ENCODE results near the gene ST8SIA1.

The ST8SIA1 gene

DNA sequence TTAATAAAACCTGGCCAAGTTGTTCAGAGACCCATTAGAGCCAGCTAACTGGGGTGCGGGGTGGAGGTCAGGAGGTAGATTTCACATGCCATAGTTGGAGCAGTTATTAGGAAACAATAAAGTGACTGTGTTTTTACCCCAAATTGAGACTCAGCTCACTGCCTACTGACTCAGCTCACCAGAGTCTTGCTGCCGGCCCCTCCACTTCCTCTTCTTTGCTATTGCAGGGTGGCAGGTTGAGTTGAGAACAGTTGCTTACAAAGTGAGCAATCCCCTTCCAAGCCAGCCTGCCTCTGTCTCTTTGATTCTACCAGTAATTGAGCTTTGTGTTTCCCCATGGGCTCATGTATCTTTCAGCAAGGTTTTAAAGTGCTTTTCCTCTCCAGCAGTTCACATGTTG lies 12.9 kb downstream of the ST8SIA1 start:
- H3K4me2 ChIP-seq, result no peak overlapping the region
- no peak overlapping the region for H3K4me3 ChIP-seq (IDR thresholded peaks at IDR 0.05; ENCODE audit: insufficient read depth, low read depth, low read length)
- TF ChIP-seq, protein P1, sequence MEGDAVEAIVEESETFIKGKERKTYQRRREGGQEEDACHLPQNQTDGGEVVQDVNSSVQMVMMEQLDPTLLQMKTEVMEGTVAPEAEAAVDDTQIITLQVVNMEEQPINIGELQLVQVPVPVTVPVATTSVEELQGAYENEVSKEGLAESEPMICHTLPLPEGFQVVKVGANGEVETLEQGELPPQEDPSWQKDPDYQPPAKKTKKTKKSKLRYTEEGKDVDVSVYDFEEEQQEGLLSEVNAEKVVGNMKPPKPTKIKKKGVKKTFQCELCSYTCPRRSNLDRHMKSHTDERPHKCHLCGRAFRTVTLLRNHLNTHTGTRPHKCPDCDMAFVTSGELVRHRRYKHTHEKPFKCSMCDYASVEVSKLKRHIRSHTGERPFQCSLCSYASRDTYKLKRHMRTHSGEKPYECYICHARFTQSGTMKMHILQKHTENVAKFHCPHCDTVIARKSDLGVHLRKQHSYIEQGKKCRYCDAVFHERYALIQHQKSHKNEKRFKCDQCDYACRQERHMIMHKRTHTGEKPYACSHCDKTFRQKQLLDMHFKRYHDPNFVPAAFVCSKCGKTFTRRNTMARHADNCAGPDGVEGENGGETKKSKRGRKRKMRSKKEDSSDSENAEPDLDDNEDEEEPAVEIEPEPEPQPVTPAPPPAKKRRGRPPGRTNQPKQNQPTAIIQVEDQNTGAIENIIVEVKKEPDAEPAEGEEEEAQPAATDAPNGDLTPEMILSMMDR (conservative IDR thresholded peaks at IDR 0.05; ENCODE audit: low read depth, low read length), result no peak
- H3K27me3 ChIP-seq (ENCODE audit: insufficient read depth, low read depth), result no peaks in the 10 kb centered on the region
- H2AFZ ChIP-seq (ENCODE audit: low read depth), result no peak overlapping the region
- no peaks in the 10 kb centered on the region for H3K4me1 ChIP-seq (ENCODE audit: low read depth, poor library complexity, severe bottlenecking)
- no peaks in the 10 kb centered on the region for H4K20me1 ChIP-seq (ENCODE audit: insufficient read depth)
- H3K36me3 ChIP-seq (ENCODE audit: insufficient read depth), result no peaks in the 10 kb centered on the region
- no peaks in the 10 kb centered on the region for H3K79me2 ChIP-seq (ENCODE audit: insufficient read depth, low read depth)
- H3K27ac ChIP-seq, result no peak overlapping the region
- no peak overlapping the region for H3K9ac ChIP-seq

DNA sequence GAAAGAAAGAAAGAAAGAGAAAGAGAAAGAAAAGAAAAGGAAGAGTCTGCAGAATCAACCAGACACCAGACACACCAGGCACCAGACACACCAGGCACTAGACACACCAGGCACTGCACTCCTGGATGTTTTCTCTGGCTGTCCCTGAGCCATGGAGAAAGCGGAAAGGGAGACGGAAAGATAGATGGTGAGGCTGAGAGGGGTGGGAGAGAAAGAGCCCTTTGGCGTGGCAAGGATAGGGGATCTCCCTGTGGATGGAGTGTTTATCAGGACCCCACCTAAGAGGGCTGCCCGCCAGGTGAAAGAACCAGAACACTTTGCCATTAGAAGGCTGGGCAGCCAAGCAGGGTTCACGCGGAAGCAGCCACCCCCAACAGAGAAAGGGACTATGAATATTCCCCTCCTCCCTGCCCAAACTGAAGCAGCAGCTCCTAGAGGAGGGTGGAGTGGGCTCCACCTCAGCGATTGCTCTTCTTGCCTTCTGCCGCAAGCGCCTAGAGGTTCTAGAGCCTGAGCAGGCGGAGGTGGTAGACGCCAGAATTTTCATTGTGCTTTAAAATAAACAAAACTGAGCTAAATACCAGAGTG lies 13.4 kb downstream of the ST8SIA1 start:
- Histone ChIP-seq H3K79me2 (ENCODE audit: insufficient read depth, low read depth) (no peaks in the 10 kb centered on the region), H3K27me3 (ENCODE audit: insufficient read depth, low read depth) (no peaks in the 10 kb centered on the region), H3K36me3 (ENCODE audit: insufficient read depth) (no peaks in the 10 kb centered on the region), H3K4me2 (no peak overlapping the region), H3K4me3 (IDR thresholded peaks at IDR 0.05; ENCODE audit: insufficient read depth, low read depth, low read length) (no peak overlapping the region), H3K4me1 (ENCODE audit: low read depth, poor library complexity, severe bottlenecking) (no peaks in the 10 kb centered on the region), H3K9ac (no peak overlapping the region), H4K20me1 (ENCODE audit: insufficient read depth) (no peaks in the 10 kb centered on the region), H2AFZ (ENCODE audit: low read depth) (no peak overlapping the region), H3K27ac (no peak overlapping the region)
- TF ChIP-seq, protein P1 (conservative IDR thresholded peaks at IDR 0.05; ENCODE audit: low read depth, low read length), result no peak

DNA sequence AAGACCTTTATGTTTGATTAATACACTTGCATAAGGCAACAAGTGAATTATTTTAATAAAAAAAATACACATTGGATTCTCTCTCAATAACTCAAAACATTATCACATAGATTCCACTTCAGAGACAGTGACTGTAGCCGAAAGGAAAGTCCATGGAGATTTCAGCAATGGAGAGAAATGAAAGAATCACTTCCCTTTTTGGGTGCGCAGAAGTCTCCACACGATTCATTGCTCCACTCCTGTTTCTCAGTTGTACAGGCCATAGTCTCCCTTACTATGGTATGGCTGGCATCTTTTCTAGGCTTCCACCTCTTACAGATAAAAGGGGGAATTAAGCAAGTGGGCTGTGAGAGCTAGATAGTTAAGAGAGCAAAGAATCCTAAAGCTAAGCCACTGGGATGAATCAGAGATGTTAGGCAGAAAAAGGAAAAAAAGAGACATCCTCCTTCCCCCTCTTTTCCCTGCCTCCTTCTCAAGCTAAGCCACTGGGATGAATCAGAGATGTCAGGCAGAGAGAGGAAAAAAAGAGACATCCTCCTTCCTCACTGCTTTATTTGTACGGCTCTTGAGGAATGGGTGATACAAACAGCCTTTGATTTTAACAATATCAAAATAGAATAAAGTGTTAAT lies 16.3 kb downstream of the ST8SIA1 start:
- no peaks in the 10 kb centered on the region for H3K4me1 ChIP-seq (ENCODE audit: low read depth, poor library complexity, severe bottlenecking)
- H3K27me3 ChIP-seq (ENCODE audit: insufficient read depth, low read depth), result no peaks in the 10 kb centered on the region
- no peak overlapping the region for H3K4me2 ChIP-seq
- no peaks in the 10 kb centered on the region for H3K79me2 ChIP-seq (ENCODE audit: insufficient read depth, low read depth)
- H2AFZ ChIP-seq (ENCODE audit: low read depth), result no peak overlapping the region
- H3K9ac ChIP-seq, result no peak overlapping the region
- no peak overlapping the region for H3K4me3 ChIP-seq (IDR thresholded peaks at IDR 0.05; ENCODE audit: insufficient read depth, low read depth, low read length)
- H4K20me1 ChIP-seq (ENCODE audit: insufficient read depth), result no peaks in the 10 kb centered on the region
- no peaks in the 10 kb centered on the region for H3K36me3 ChIP-seq (ENCODE audit: insufficient read depth)
- TF ChIP-seq, protein P1 (conservative IDR thresholded peaks at IDR 0.05; ENCODE audit: low read depth, low read length), result no peak
- no peak overlapping the region for H3K27ac ChIP-seq

DNA sequence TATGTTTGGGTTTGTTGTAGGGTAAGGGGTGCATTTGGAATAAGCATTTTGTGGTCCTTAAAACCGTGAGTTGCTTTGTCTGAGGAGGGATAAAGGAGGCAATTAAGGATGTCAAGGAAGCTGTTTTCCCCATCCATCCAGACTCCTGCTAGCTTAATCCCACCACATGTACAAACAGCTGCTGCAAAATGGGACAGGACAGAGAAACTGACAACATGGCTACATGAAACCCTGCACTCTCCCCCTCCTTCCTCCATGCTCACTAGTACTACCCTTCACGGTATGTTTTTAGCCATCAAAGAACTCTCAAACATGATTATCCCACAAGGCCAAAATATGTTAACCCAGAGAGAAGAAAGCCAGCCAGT lies 20.6 kb downstream of the ST8SIA1 start:
- Histone ChIP-seq H3K36me3 (ENCODE audit: insufficient read depth) (no peaks in the 10 kb centered on the region), H3K27me3 (ENCODE audit: insufficient read depth, low read depth) (no peaks in the 10 kb centered on the region), H3K4me3 (IDR thresholded peaks at IDR 0.05; ENCODE audit: insufficient read depth, low read depth, low read length) (no peak overlapping the region), H2AFZ (ENCODE audit: low read depth) (no peak overlapping the region), H4K20me1 (ENCODE audit: insufficient read depth) (no peaks in the 10 kb centered on the region), H3K4me2 (no peak overlapping the region), H3K79me2 (ENCODE audit: insufficient read depth, low read depth) (no peaks in the 10 kb centered on the region), H3K4me1 (ENCODE audit: low read depth, poor library complexity, severe bottlenecking) (no peaks in the 10 kb centered on the region), H3K27ac (no peak overlapping the region), H3K9ac (no peak overlapping the region)
- TF ChIP-seq, protein P1 (conservative IDR thresholded peaks at IDR 0.05; ENCODE audit: low read depth, low read length), result no peak
